ENCODE results near the gene HGS.
A peak's percentile ranks its signal among the peaks of the same experiment; 100 is the strongest.

The HGS gene, protein sequence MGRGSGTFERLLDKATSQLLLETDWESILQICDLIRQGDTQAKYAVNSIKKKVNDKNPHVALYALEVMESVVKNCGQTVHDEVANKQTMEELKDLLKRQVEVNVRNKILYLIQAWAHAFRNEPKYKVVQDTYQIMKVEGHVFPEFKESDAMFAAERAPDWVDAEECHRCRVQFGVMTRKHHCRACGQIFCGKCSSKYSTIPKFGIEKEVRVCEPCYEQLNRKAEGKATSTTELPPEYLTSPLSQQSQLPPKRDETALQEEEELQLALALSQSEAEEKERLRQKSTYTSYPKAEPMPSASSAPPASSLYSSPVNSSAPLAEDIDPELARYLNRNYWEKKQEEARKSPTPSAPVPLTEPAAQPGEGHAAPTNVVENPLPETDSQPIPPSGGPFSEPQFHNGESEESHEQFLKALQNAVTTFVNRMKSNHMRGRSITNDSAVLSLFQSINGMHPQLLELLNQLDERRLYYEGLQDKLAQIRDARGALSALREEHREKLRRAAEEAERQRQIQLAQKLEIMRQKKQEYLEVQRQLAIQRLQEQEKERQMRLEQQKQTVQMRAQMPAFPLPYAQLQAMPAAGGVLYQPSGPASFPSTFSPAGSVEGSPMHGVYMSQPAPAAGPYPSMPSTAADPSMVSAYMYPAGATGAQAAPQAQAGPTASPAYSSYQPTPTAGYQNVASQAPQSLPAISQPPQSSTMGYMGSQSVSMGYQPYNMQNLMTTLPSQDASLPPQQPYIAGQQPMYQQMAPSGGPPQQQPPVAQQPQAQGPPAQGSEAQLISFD

DNA sequence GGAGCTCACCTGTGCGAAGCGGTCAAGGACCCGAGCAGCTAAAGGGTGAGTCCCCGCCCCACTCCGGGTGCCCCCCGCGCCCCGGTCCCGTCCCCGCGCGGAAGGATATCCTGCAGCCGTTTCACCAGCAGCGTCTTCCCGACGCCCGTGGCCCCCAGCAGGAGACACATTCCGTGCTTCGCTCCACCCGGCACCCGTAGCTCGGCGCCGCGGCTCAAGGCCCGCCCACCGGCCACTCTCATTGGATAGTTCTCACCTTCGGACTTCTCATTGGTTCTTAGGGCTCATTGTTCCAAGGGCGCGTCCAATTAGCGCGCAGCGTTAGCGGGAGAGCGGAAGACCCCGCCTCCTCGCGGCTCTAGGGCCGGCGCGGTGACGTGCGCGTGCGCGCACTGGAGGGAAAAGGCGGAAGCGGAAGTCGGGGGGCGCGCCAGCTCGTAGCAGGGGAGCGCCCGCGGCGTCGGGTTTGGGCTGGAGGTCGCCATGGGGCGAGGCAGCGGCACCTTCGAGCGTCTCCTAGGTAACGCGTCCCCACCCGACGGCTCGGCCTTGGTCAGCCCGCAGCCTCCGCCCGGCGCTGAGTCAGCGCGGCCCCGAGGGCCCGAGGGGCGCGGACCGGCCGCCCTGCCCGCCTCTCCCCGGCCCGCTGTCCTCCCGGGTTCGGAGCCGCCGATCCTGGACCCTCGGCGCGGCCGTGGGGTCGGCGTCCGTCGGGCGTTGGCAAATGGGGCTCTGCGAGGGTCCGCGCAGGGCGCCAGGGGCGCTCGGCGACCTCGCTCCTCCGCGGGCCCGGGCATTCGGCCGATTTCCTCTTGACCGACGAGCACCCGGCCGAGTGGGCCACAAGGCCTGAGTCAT, at the start of gene HGS, which contains the start of gene ARL16:
Gene HGS (plus strand): TSS at position 428 of the 858 bp plus-strand sequence. CDS start 56 bp downstream, at position 484.
Gene ARL16 (minus strand): TSS at position 214 of the 858 bp plus-strand sequence. CDS start 44 bp downstream, at position 170.
- peak; percentile 77 to 98 (median 96) for DNase-seq

DNA sequence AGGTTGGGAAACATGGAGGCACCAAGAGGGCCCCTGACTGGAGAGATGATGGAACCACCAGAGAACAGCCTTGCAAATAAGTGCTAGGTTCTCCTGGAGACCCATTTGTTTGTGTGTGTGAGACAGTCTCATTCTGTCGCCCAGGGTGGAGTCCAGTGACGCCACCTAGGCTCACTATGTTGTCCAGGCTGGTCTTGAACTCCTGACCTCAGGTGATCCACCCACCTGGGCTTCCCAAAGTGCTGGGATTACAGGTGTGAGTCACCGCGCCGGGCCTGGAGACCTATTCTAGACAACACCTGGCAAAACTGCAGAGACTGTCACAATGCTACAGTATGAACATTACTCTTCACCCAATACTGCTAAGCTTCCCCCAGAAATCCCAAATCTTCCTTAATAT, 48.4 kb upstream of the HGS start:
- no peak for DNase-seq

DNA sequence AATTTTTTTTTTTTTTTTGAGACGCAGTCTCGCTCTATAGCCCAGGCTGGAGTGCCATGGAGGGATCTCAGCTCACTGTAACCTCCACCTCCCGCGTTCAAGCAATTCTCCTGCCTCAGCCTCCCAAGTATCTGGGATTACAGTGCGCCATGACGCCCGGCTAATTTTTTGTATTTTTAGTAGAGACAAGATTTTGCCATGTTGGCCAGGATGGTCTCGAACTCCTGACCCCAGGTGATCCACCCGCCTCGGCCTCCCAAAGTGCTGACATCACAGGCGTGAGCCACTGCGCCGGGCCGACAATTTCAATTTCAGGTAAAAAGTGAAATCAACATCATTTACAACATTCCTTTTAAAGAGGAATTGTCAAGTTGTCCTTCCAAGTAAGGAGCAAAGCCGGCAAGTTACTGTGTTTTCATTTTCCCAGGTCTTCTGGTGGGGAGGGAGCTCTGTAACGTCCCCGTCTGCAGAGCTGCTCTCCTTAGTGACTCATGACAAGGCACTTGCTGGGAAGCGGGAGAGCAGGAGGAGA, 47.8 kb upstream of the HGS start:
- no peak for DNase-seq

DNA sequence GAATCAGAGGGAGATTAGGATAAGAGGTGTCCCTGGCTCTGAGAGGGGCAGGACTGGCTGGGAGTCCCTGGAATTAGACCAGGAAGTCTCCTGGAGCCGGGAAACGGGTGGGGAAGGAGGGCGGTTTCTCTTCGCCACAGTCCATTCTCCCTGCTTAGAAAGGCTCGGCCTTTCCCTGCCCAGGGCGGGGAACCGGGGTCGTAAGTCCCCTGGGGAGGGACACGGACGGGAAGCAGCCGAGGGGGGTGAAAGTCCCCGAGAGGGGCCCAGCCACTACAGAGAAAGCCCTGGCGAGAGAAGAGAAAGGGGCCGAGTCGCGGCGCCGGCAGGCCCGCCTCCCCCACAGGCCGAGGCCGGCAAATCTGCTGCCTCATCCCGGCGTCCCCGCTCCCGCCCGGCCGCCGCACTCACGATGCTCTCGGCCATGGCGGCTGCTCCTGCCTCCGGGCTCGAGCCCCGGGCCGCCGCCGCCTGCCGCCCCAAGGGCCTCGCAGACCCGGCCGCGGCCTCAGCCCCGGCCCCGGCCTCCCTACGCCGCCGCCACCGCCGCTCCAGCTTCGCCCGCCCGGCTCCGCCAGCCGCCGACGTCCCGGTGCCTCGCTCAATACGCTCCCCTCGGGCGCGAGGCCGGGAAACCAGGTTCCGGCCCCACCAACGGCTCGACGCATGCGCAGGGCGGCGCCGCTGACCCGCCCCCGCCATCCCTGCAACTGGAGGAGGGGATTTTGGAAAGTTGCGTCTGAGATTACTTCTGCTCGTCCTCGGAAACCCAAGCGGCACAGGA, 47.1 kb upstream of the HGS start, which contains the start of the genes NPLOC4 and TSPAN10:
Gene NPLOC4 (minus strand): TSS at position 608 of the 784 bp plus-strand sequence. CDS start 182 bp downstream, at position 426.
Gene TSPAN10 (plus strand): TSS at position 692 of the 784 bp plus-strand sequence. CDS start 5,217 bp downstream, outside the sequence.
- DNase-seq, result peak in 13 of 14 donors; percentile 33 to 90 (median 75)

DNA sequence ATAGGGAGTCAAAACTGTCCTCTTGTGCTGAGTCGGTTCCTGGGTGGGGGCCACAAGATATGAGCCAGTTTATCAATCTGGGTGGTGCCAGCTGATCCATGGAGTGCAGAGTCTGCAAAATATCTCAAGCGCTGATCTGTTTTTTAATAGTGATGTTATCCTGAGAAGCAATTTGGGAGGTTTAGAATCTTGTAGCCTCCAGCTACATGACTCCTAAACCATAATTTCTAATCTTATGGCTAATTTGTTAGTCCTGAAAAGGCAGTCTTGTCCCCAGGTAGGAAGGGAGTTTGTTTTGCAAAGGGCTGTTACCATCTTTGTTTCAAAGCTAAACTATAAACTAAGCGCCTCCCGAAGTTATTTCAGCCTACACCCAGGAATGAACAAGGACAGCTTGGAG, 45.1 kb upstream of the HGS start:
- no peak for DNase-seq

DNA sequence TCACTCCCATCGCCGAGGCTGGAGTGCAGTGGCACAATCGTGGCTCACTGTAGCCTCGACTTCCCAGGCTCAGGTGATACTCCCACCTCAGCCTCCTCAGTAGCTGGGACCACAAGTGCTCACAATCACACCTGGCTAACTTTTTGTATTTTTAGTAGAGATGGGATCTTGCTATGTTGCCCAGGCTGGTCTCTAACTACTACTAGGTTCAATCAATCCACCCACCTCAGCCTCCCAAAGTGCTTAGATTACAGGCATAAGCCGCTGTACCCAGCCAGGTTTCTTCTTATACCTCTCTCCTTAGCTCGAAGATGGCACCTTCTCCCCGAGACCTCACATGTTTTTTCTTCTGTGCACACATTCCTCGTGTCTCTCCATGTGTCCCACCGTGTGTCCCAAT, 43.8 kb upstream of the HGS start:
- DNase-seq, result no peak

DNA sequence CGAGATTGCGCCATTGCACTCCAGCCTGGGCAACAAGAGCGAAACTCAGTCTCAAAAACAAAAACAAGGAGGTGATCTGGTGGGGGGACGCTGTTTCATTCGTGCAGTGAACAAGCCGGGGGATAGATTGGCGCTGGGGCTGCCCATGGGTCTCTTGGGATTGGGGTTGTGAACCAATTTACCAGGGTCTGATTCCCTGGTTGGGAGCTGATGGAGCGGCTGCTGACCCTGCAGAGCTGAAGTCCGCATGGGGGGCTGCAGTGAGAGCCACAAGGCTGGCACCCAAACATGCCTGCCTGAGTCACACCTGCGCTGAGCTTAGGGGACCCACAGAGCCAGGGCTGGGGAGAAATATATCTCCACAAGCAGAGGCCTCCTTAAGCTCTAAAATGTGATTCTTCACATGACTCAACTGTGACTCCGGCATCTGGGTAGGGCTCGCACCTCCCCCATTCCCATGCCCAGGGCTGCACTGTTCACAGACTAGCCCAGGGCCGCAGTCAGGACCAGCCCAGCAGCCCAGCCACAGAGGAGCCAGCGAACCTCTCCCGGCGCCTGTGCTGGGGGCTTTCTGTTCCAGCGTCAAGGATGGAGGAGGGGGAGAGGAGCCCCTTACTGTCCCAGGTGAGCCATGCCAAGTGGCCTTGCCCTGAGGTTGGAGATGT, 41.9 kb upstream of the HGS start:
- DNase-seq, result no peak

DNA sequence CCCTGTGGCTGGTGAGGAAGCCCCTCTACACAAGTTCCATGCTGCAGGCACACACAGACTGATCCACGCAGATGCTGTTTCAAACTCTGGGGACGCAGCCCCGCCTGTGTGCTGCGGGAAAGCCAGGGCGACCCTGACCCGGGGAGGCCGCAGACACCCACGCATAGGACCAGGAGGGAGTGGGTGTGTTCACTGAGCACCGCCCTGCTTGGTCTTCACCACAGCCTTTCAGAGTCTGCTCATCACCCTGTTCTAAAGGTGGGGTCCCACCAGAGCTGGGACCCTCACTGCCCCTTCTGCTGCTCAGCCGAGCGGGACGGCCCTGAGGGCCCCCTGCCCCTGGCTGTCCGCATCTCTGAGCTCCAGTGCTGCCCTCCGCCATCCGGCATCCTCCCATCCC, 39.3 kb upstream of the HGS start:
- DNase-seq, result no peak

DNA sequence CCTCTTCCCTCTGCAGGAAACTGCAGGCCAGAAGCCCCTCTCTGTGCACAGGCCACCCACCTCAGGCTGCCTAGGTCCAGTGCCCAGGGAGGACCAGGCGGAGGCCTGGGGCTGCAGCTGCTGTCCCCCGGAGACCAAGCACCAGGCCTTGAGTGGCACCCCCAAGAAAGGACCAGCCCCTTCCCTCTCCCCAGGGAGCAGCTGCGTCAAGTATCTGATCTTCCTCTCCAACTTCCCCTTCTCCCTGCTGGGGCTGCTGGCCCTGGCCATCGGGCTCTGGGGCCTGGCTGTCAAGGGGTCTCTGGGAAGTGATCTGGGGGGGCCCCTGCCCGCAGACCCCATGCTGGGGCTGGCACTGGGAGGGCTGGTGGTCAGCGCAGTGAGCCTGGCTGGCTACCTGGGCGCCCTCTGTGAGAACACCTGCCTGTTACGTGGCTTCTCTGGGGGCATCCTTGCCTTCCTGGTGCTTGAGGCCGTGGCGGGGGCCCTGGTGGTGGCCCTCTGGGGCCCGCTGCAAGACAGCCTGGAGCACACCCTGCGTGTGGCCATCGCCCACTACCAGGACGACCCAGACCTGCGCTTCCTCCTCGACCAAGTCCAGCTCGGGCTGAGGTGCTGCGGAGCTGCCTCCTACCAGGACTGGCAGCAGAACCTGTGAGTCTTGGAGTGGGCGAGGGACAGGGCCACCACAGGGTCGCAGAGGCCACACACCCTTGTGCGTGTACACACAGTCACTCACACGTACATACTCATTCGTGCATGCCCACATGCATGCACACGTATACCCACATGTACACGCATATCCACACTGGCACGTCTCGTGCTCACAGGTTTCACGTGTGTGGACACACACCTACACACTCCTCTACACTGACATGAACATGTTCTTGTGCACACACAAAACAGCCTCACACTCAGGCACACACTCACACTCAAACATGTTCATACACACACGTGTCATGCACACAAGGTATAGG, 38.5 kb upstream of the HGS start:
- DNase-seq, result no peak

DNA sequence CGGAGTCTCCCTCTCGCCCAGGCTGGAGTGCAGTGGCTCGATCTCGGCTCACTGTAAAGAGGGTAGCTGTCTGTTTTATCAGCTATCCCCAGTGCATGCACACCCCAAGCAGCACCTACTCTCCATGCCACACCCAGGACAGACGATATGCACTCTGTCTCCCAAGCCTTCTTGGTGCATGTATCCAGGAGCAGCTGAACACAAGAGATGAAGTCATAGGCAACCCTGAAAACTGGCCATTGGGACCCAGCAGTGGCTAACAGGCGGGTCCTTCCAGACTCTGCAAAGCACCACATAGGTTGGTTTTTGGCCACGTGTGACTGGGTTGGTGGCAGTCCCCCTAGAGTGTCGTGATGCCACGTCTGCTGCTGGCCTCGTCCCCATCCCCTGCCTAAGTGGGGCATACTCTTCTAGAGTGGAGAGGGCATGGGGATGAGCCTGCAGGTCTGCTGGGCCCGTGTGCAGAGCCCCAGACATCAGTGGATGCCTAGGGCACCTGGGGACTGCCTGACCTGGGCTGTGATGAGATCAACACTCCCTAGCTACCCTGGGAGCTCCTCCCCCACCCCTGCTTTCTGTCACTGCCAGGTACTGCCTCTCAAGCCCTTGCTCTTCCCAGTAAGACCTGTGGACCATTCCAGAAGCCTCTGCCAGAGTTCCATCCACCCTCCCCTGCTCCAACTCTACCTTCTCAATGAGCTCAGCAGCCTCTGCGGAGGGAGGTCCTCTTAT, 36.8 kb upstream of the HGS start:
- DNase-seq, result peak in 1 of 14 donors; percentile 80

DNA sequence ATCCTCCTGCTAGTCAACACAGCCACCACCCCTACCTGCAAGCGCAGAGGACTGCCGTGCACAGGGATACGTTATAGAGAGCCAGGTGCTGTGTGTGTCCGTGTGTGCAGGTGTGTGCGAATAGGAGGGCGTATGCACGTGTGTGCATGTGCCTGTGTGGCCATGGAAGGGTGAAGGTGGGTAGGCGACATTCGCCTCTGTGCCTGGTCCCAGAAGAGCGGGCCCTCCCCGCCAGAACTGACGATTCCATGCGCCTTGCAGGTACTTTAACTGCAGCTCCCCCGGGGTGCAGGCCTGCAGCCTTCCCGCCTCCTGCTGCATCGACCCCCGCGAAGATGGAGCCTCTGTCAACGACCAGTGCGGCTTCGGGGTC, 36.2 kb upstream of the HGS start:
- peak in 1 of 14 donors; percentile 38 for DNase-seq

DNA sequence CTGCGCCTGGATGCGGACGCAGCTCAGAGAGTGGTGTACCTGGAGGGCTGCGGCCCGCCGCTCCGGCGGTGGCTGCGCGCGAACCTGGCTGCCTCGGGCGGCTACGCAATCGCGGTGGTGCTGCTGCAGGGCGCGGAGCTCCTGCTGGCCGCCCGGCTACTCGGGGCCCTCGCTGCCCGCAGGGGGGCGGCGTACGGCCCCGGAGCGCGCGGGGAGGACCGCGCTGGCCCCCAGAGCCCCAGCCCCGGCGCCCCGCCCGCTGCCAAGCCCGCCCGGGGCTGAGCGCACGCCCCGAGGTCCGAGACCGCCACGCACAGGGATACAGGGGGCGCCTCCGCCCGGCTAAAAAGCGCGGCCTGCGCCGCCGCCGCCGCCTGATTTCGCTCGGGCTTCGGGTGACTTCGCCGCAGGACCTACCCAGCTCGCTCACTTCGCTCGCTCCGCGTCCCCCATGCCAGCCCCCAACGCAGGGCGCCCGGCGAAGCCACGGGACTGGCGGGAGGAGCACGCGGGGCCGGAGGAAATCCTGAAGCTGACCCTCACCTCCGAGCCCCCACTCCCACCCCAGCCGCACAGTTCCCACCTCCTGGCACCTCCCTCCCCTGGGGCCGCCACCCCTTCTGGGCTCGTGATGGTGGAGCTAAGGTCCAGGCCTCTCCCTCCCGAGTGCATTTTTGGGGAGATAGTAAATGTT, 35.7 kb upstream of the HGS start:
- DNase-seq, result no peak

DNA sequence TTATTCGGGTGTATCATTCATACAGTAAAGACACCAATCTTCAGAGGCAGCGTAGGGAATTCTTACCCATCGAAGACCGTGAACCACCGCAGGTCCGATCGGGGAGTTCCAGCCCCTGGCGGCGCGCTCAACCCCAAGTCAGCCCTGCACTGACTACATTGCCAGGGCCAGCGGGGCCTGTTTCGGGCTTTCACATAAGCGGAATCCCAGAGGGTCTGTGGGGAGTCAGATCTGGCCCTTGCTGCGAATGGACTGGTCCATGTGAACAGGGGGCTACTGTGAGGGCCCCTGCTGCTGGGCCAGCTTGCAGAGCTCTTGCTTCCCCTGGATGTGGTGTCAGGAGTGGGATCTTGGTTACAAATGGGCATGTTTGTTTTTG, 35.1 kb upstream of the HGS start:
- DNase-seq, result no peak

DNA sequence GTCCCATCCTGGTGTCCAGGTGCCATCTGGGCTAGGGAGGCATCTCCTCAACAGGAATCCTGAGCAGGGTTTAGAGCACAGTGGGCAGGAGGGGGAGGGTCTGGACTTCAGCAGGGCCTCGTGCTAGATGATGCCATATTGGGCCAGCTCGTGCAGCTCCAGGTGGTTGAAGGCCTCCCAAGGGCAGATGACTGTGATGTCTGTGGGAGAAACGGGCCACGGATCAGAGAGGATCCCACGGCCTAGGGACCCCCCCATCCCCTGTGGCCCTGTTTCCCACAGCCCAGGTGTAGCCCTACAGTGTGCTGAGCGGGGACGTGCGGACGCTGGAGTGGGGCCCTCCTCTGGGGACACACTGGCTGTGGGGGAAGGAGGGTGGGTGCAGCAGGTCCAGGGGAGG, 32.9 kb upstream of the HGS start:
- DNase-seq, result no peak

DNA sequence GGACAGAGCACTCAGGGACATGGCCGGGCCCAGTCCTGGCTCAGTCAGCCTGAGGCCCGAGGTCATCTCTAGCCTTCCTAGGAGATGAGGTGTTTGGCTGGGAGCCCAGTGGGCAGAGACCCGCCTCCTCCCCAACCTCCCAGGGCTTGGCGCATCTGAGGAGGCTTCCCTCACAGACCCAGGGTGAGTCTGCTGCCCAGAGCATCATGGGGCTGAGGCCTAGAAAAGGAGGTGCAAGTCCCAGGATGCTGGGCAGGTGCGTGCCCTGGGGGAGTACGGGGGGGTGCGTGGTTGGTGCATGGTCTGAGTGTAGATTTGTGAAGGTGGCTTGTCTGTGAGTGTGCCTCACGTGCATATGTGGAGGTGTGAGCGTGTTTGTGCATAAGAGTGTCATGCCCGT, 32.1 kb upstream of the HGS start:
- no peak for DNase-seq

DNA sequence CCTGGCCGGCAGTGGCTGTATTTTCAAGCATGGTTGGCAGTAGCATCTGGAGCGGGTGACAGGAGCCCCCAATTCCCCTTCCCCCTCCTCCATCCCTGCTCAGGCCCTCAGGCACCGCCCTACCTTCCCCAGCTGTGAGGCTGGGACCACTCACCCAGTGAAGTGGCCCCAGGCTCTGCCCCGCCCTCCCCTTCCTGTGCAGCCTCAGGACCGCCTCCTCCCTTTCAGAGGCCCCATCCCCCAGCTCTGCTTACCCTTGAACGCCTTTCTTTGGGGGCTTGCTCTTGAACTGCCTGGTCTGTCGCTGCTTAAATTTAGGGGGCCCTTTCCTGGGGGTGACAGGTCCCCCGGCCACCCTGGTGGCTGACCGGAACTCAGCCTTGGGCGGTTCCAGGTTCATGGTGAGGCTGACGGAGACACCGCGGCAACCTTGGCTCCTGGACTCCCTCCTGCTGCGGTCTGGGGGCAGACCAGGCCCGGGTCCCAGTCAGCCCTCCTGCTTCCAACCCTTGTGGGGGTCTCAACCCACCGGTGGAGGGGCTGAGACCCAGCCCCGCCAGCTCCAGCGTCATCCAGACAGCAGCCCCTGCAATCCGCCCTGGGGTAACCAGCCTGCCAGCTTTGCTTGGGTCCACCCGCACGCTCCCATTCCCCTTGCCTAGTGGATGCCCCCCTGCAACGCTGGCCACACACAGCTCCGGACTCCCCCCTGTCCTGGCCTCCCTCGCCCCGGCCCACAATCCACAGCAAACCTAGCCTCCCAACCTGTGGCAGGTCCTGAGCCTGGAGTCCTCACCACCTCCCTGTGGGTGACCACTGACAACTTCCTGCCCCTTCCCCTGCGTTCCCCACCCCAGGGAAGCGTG, 30.7 kb upstream of the HGS start:
- DNase-seq, result no peak

Measured in C1 segment of cervical spinal cord (tissue), 14 donors.